Omental fat pad (tissue), 4 donors: ENCODE data around the gene DCBLD2. TPM values are rescaled to one million over a fixed set of nuclear protein-coding genes. Genes with fewer than 3 reads are reported as not detected.
"Not testable (repeated sequence)": the region's sequence is repeated elsewhere in the genome, so short reads cannot be mapped to it uniquely, and the experiment has no call there.

Experiments used
- ATAC-seq: fragments of 150-250 bp; one replicate; pipeline ENCODE4 v1.9.1; 2016; ENCODE audit warnings: mild to moderate bottlenecking, moderate library complexity; ENCODE audit not compliant: low FRiP score
- DNase-seq: peaks from one replicate; pipeline ENCODE4 v3.0.0-alpha.2; 2019; ENCODE audit warnings: low spot score
- total RNA-seq, 4 donors: library from RNA; depleted of rRNA; stranded (reverse); fragments of >200 nt; gene quantifications; one replicate each; pipeline ENCODE4 v1.1.0, GENCODE V29; 2016
- TF ChIP-seq, protein P1 (sequence below), 3 donors: fragments of 450-650 bp; IDR thresholded peaks; one replicate each; pipeline ENCODE4 v1.5.1; 2016 to 2017; ENCODE audit warnings: antibody characterized with exemption in 3 of 3, mild to moderate bottlenecking in 3 of 3, moderate library complexity in 2 of 3

DCBLD2 gene
- total RNA-seq, 4 donors from 2014 or later: 25.5 to 40.1 (median 33.0) TPM

- TF ChIP-seq, protein P1, sequence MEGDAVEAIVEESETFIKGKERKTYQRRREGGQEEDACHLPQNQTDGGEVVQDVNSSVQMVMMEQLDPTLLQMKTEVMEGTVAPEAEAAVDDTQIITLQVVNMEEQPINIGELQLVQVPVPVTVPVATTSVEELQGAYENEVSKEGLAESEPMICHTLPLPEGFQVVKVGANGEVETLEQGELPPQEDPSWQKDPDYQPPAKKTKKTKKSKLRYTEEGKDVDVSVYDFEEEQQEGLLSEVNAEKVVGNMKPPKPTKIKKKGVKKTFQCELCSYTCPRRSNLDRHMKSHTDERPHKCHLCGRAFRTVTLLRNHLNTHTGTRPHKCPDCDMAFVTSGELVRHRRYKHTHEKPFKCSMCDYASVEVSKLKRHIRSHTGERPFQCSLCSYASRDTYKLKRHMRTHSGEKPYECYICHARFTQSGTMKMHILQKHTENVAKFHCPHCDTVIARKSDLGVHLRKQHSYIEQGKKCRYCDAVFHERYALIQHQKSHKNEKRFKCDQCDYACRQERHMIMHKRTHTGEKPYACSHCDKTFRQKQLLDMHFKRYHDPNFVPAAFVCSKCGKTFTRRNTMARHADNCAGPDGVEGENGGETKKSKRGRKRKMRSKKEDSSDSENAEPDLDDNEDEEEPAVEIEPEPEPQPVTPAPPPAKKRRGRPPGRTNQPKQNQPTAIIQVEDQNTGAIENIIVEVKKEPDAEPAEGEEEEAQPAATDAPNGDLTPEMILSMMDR (IDR thresholded peaks at IDR 0.05): no peak
- no peak for DNase-seq
- peak; percentile 74 for ATAC-seq
Observed at GRCh38 chr3:98884675-98885371, 16.7 kb downstream of the DCBLD2 start.

GRCh38 chr3:98882614-98883333, 18.7 kb downstream of the DCBLD2 start:
- not testable (repeated sequence) for ATAC-seq, DNase-seq

- TF ChIP-seq, protein P1 (IDR thresholded peaks at IDR 0.05): no peak
- no peak for DNase-seq
- no peak for ATAC-seq
Observed at GRCh38 chr3:98877132-98877531, 24.4 kb downstream of the DCBLD2 start.

- TF ChIP-seq, protein P1 (IDR thresholded peaks at IDR 0.05): no peak
- DNase-seq (no peak), ATAC-seq (no peak)
Observed at GRCh38 chr3:98875535-98875934, 26.0 kb downstream of the DCBLD2 start.

- ATAC-seq (no peak), DNase-seq (no peak)
- TF ChIP-seq, protein P1 (IDR thresholded peaks at IDR 0.05): no peak
Observed at GRCh38 chr3:98874602-98875249, 26.8 kb downstream of the DCBLD2 start.

- TF ChIP-seq, protein P1 (IDR thresholded peaks at IDR 0.05): no peak
- no peak for ATAC-seq
- no peak for DNase-seq
Observed at GRCh38 chr3:98869391-98869790, 32.1 kb downstream of the DCBLD2 start.

DNA sequence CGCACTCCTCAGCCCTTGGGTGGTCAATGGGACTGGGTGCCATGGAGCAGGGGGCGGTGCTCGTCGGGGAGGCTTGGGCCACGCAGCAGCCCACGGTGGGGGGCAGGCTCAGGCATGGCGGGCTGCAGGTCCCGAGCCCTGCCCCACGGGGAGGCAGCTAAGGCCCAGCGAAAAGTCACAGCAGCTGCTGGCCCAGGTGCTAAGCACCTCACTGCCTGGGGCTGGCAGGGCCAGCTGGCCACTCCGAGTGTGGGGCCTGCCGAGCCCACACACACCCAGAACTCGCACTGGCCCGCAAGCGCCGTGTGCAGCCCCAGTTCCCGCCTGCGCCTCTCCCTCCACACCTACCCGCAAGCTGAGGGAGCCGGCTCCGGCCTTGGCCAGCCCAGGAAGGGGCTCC, 43.5 kb downstream of the DCBLD2 start:
- not testable (repeated sequence) for DNase-seq, ATAC-seq

DNA sequence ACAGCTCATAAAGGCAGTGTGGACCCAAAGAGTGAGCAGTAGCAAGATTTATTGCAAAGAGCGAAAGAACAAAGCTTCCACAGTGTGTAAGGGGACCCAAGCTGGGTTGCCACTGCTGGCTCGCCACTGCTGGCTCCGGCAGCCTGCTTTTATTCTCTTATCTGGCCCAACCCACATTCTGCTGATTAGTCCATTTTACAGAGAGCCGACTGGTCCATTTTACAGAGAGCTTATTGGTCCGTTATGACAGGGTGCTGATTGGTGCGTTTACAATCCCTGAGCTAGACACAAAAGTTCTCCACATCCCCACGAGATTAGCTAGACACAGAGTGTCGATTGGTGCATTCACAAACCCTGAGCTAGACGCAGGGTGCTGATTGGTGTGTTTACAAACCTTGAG, 44.2 kb downstream of the DCBLD2 start:
- not testable (repeated sequence) for ATAC-seq, DNase-seq
